Sigmoid colon (tissue), 4 donors: ENCODE results near the gene SETD3.

ENCODE experiments used
- EP300 ChIP-seq, 4 donors: sonication (generic); formaldehyde crosslinking; IDR thresholded peaks; one replicate each; pipeline ENCODE4 v1.6.1; 2017; ENCODE audit warnings: antibody characterized with exemption in 4 of 4
- POLR2A ChIP-seq, 2 donors: fragments of 450-650 bp; IDR thresholded peaks; one replicate each; pipeline ENCODE4 v1.6.1; 2016; ENCODE audit warnings: antibody characterized with exemption in 2 of 2, mild to moderate bottlenecking in 2 of 2, moderate library complexity in 2 of 2
- TF ChIP-seq, protein P1 (sequence below), 4 experiments: fragments of 450-650 bp in 3 of 4; fragments of 200-600 bp in 1 of 4; IDR thresholded peaks; one replicate each; pipeline ENCODE4 v1.5.1; 2016 to 2019; ENCODE audit warnings: antibody characterized with exemption in 4 of 4, mild to moderate bottlenecking in 3 of 4, moderate library complexity in 2 of 4

DNA sequence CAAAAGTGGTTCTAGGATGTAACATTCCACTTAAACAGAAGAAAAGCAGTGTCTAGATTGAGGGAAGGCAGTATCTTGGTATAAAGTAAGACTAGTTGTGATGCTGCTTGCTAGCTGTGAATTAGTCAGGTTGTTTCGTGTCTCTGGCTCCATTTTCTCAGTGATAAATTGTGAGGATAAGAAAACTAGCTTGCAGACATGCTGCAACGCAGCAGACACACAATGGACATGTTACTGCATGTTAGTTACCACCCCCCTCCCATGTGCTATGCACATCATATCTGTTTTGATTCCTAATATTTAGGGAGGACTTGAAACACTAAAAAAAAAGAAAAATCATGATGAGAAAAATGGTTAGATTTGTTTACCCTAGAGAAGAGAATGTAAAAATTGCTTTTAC, 3.4 kb upstream of the SETD3 start:
- TF ChIP-seq, protein P1, sequence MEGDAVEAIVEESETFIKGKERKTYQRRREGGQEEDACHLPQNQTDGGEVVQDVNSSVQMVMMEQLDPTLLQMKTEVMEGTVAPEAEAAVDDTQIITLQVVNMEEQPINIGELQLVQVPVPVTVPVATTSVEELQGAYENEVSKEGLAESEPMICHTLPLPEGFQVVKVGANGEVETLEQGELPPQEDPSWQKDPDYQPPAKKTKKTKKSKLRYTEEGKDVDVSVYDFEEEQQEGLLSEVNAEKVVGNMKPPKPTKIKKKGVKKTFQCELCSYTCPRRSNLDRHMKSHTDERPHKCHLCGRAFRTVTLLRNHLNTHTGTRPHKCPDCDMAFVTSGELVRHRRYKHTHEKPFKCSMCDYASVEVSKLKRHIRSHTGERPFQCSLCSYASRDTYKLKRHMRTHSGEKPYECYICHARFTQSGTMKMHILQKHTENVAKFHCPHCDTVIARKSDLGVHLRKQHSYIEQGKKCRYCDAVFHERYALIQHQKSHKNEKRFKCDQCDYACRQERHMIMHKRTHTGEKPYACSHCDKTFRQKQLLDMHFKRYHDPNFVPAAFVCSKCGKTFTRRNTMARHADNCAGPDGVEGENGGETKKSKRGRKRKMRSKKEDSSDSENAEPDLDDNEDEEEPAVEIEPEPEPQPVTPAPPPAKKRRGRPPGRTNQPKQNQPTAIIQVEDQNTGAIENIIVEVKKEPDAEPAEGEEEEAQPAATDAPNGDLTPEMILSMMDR (IDR thresholded peaks at IDR 0.05) = no peak
- no peak for TF ChIP-seq POLR2A (IDR thresholded peaks at IDR 0.05)
- TF ChIP-seq EP300 (IDR thresholded peaks at IDR 0.05) = no peak
